Breast epithelium (tissue), 4 donors: ENCODE measurements around the gene ADARB2. TPM values are rescaled to one million over a fixed set of nuclear protein-coding genes. Genes with fewer than 3 reads are reported as not detected.
A peak's percentile ranks its signal among the peaks of the same experiment; 100 is the strongest.

Experiments
- DNase-seq, 2 donors: peaks; one replicate each; pipeline ENCODE4 v3.0.0-alpha.2; 2019; ENCODE audit warnings: low spot score in 2 of 2
- H3K27ac ChIP-seq, 2 donors: fragments of 200-600 bp; sonication (generic) in 1 of 2; one replicate each; pipeline ENCODE4 v1.5.1; 2016 to 2019; ENCODE audit warnings: mild to moderate bottlenecking in 1 of 2
- H3K27me3 ChIP-seq, 2 donors: fragments of 200-600 bp; sonication (generic) in 1 of 2; one replicate each; pipeline versions ENCODE4 v1.5.1 to v1.6.0; 2017 to 2019; ENCODE audit warnings: control low read depth in 1 of 2, mild to moderate bottlenecking in 1 of 2
- H3K36me3 ChIP-seq: fragments of 200-600 bp; one replicate; pipeline ENCODE4 v1.5.1; 2019
- H3K4me1 ChIP-seq, 2 donors: fragments of 200-600 bp; sonication (generic); one replicate each; pipeline ENCODE4 v1.5.1; 2016 to 2019; ENCODE audit warnings: control low read depth in 1 of 2
- H3K4me3 ChIP-seq, 3 donors: fragments of 200-600 bp; sonication (generic); 1 replicate in 2 of 3; 2 replicates in 1 of 3; pipeline ENCODE4 v1.5.1; 2016 to 2019; ENCODE audit warnings: mild to moderate bottlenecking in 3 of 3, moderate library complexity in 2 of 3
- H3K9me3 ChIP-seq, 2 donors: fragments of 200-600 bp; sonication (generic) in 1 of 2; one replicate each; pipeline ENCODE4 v1.5.1; 2016 to 2019; ENCODE audit warnings: control low read depth in 1 of 2
- CTCF ChIP-seq, 3 donors: fragments of 450-650 bp; IDR thresholded peaks; one replicate each; pipeline ENCODE4 v1.5.1; 2016 to 2017; ENCODE audit warnings: antibody characterized with exemption in 3 of 3, mild to moderate bottlenecking in 3 of 3, moderate library complexity in 3 of 3
- POLR2A ChIP-seq: fragments of 450-650 bp; IDR thresholded peaks from one replicate; pipeline ENCODE4 v1.6.1; 2016; ENCODE audit warnings: antibody characterized with exemption, mild to moderate bottlenecking, moderate library complexity
- POLR2AphosphoS5 ChIP-seq, 3 donors: sonication (generic); formaldehyde crosslinking; IDR thresholded peaks; one replicate each; pipeline ENCODE4 v1.6.1; 2017; ENCODE audit warnings: antibody characterized with exemption in 3 of 3
- intact Hi-C: fragments of 100-400 bp; cut with DNase I; formaldehyde crosslinking; loops from one replicate; pipeline ENCODE4 v1.15.1; 2023; ENCODE audit warnings: low total_unique reads
- total RNA-seq, 3 donors: library from RNA; depleted of rRNA; stranded (reverse); fragments of >200 nt; gene quantifications; one replicate each; pipeline ENCODE4 v1.1.0, GENCODE V29; 2016

The ADARB2 gene
- total RNA-seq, 3 donors from 2014 or later = 0.32 to 3.9 (median 2.0) TPM

GRCh38 chr10:1526436-1527055, 210.8 kb downstream of the ADARB2 start:
- TF ChIP-seq POLR2A (no peak), CTCF (IDR thresholded peaks at IDR 0.05) (no peak), POLR2AphosphoS5 (IDR thresholded peaks at IDR 0.05) (no peak)
- Histone ChIP-seq H3K27me3 (peaks cover 0 to 47% of the 10 kb centered on the region in 2 donors), H3K4me1 (no peaks in the 10 kb centered on the region), H3K36me3 (no peaks in the 10 kb centered on the region), H3K27ac (no peak overlapping the region), H3K4me3 (no peak overlapping the region), H3K9me3 (no peaks in the 10 kb centered on the region)
- no peak for DNase-seq
- intact Hi-C loops = no loop called here

DNA sequence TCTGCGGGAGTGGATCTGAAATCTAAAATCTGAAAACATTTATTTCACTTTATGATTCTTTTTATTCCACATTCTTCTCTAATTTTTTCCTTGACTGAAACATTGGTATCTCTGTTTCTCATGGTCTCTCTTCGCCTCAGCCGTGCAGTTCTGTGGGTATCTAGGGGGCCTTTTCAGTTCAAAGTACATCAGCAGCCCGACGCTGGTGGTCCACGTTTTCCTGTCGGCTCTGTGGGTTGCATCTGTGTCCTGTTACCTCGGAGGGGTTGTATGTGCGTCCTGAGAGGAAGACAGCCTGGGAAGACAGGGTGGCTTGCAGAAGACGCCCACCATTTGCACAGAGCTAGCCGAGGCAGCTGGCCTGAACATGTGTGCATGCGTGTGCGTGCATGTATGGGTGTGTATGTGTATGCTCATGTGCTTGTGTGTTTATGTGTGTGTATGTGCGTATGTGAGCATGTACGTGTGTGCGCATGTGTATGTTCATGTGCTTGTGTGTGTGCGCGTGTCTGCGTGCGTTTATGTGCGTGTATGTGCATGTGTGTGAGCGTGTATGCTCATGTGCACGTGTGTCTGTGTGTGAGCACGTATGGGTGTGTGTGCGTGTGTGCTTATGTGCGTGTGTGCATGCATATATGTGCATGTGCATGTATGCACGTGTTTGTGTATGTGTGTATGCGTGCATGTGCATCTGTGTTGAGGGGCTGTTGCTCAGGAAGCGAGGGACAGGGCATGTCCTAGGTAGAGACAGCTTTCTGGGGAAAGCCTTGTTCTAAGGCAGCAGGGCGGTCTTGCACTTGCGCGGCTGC, 211.8 kb downstream of the ADARB2 start:
- Histone ChIP-seq H3K4me1 (no peaks in the 10 kb centered on the region), H3K9me3 (no peaks in the 10 kb centered on the region), H3K36me3 (no peaks in the 10 kb centered on the region), H3K27ac (no peak overlapping the region), H3K27me3 (peaks cover 0 to 38% of the 10 kb centered on the region in 2 donors), H3K4me3 (no peak overlapping the region)
- DNase-seq = peak in 1 of 2 donors; percentile 20
- intact Hi-C loops = no loop called here
- no peak for TF ChIP-seq POLR2A

- TF ChIP-seq POLR2A (no peak), POLR2AphosphoS5 (IDR thresholded peaks at IDR 0.05) (no peak), CTCF (IDR thresholded peaks at IDR 0.05) (no peak)
- peak in 1 of 2 donors; percentile 9 for DNase-seq
Measured at GRCh38 chr10:1524540-1524939, 212.8 kb downstream of the ADARB2 start.

GRCh38 chr10:1523221-1523620, 214.1 kb downstream of the ADARB2 start:
- no peaks in the 10 kb centered on the region for H3K4me1 ChIP-seq
- H3K27ac ChIP-seq = no peak overlapping the region
- no peak for DNase-seq
- H3K4me3 ChIP-seq = no peak overlapping the region
- no peaks in the 10 kb centered on the region for H3K9me3 ChIP-seq
- no peaks in the 10 kb centered on the region for H3K36me3 ChIP-seq
- intact Hi-C loops = no loop called here
- TF ChIP-seq CTCF (IDR thresholded peaks at IDR 0.05) (no peak), POLR2AphosphoS5 (IDR thresholded peaks at IDR 0.05) (no peak), POLR2A (no peak)
- H3K27me3 ChIP-seq = peaks cover 0 to 23% of the 10 kb centered on the region in 2 donors

More at GRCh38 chr10:1524540-1524939, 212.8 kb downstream of the ADARB2 start:
- no peaks in the 10 kb centered on the region for H3K9me3 ChIP-seq
- intact Hi-C loops = no loop called here
- no peaks in the 10 kb centered on the region for H3K4me1 ChIP-seq
- H3K27ac ChIP-seq = no peak overlapping the region
- H3K27me3 ChIP-seq = peaks cover 0 to 28% of the 10 kb centered on the region in 2 donors
- no peak overlapping the region for H3K4me3 ChIP-seq
- H3K36me3 ChIP-seq = no peaks in the 10 kb centered on the region

- Histone ChIP-seq H3K27me3 (peaks cover 0 to 17% of the 10 kb centered on the region in 2 donors), H3K27ac (no peak overlapping the region), H3K36me3 (no peaks in the 10 kb centered on the region), H3K4me1 (no peaks in the 10 kb centered on the region), H3K9me3 (no peaks in the 10 kb centered on the region), H3K4me3 (no peak overlapping the region)
- intact Hi-C loops = no loop called here
- DNase-seq = no peak
- TF ChIP-seq POLR2AphosphoS5 (IDR thresholded peaks at IDR 0.05) (no peak), POLR2A (no peak), CTCF (IDR thresholded peaks at IDR 0.05) (no peak)
Measured at GRCh38 chr10:1522237-1522636, 215.1 kb downstream of the ADARB2 start.
